Liver (tissue), 3 donors: ENCODE results near the gene MRPL3.

ENCODE experiments used
- ATF3 ChIP-seq: IDR thresholded peaks from 2 replicates; pipeline ENCODE4 v1.6.1; 2016; ENCODE audit warnings: antibody characterized with exemption
- CTCF ChIP-seq: fragments of 150-350 bp; IDR thresholded peaks from 2 replicates; pipeline ENCODE4 v1.5.1; 2017; ENCODE audit warnings: improper control_type of control experiment, low read depth, low read length; ENCODE audit not compliant: missing input control
- GABPA ChIP-seq, 2 donors: IDR thresholded peaks in 1 of 2; conservative IDR thresholded peaks in 1 of 2; 2 replicates each; pipeline ENCODE4 v1.6.1; 2016; ENCODE audit warnings: antibody characterized with exemption in 2 of 2, mild to moderate bottlenecking in 1 of 2, moderate library complexity in 1 of 2
- JUND ChIP-seq, 2 donors: IDR thresholded peaks; 2 replicates each; pipeline ENCODE4 v1.6.1; 2016; ENCODE audit warnings: antibody characterized with exemption in 2 of 2
- MAX ChIP-seq: IDR thresholded peaks from 2 replicates; pipeline ENCODE4 v1.6.1; 2016; ENCODE audit warnings: antibody characterized with exemption
- NR2F2 ChIP-seq: IDR thresholded peaks from 2 replicates; pipeline ENCODE4 v1.6.1; 2016; ENCODE audit warnings: antibody characterized with exemption
- RAD21 ChIP-seq, 2 donors: IDR thresholded peaks; 2 replicates each; pipeline ENCODE4 v1.6.1; 2016; ENCODE audit warnings: antibody characterized with exemption in 2 of 2, mild to moderate bottlenecking in 2 of 2
- REST ChIP-seq: IDR thresholded peaks from 2 replicates; pipeline ENCODE4 v1.6.1; 2016; ENCODE audit warnings: antibody characterized with exemption, mild to moderate bottlenecking
- TAF1 ChIP-seq: conservative IDR thresholded peaks from 2 replicates; pipeline ENCODE4 v1.6.1; 2016; ENCODE audit warnings: antibody characterized with exemption, mild to moderate bottlenecking
- YY1 ChIP-seq: IDR thresholded peaks from 2 replicates; pipeline ENCODE4 v1.6.1; 2016; ENCODE audit warnings: antibody characterized with exemption, mild to moderate bottlenecking
- ZBTB33 ChIP-seq: IDR thresholded peaks from 2 replicates; pipeline ENCODE4 v1.6.1; 2016; ENCODE audit warnings: antibody characterized with exemption
- donor health status: healthy.
- donor health status: healthy.

GRCh38 chr3:131427226-131427625 is 75.5 kb downstream of the MRPL3 start:
- TF ChIP-seq CTCF = no peak
- no peak for TF ChIP-seq MAX
- no peak for TF ChIP-seq GABPA (IDR thresholded peaks at IDR 0.05 in 1 of 2, conservative IDR thresholded peaks at IDR 0.05 in 1 of 2)
- no peak for TF ChIP-seq YY1
- no peak for TF ChIP-seq REST
- no peak for TF ChIP-seq ATF3
- TF ChIP-seq ZBTB33 = no peak
- no peak for TF ChIP-seq NR2F2
- TF ChIP-seq JUND (IDR thresholded peaks at IDR 0.05) = no peak
- TF ChIP-seq RAD21 (IDR thresholded peaks at IDR 0.05) = no peak
- no peak for TF ChIP-seq TAF1
